ENCODE data around the gene CCNA1.

Gene CCNA1

GRCh38 chr13:36432106-36432544, at the start of gene CCNA1:
Gene CCNA1, plus strand, starts transcription at chr13:36432495. Its CDS starts 562 bp downstream, at chr13:36433057.
- TF ChIP-seq CTCF (IDR thresholded peaks at IDR 0.05; ENCODE audit: insufficient read depth, low read length, missing control alignments): no peak
- peak within 1 kb of the TSS; percentile 37 for H3K4me3 ChIP-seq (ENCODE audit: low read depth, low read length)
- no peak for DNase-seq (ENCODE audit: low read depth, low spot score)
- CTCF ChIA-PET: interaction anchor here (0.8 to 1.0 kb wide), 2 partner anchors 11 to 12 kb away, joined by 3 to 4 read pairs; no protein-coding TSS in a partner anchor
- POLR2A ChIA-PET: no interaction called here

DNA sequence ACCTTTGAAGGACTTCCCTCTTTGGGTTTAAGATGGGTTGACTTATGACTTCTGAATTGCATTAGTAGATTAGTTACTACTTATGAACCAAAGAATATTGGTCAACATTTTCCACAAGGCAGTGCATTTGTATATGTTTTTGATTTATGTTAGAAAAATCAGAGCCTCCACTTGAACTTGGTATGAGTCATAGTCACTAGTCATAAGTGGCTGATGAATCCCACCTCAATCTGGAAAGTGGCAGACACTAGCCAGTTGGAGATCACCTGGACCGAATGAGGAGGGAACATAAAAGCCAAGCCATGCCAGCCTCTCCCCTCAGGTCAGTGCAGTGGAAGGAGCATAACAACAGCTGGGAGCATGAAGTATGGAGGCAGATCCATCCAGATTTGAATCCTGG, 46.8 kb upstream of the CCNA1 start:
- no peak for TF ChIP-seq CTCF (IDR thresholded peaks at IDR 0.05; ENCODE audit: insufficient read depth, low read length, missing control alignments)
- ChIA-PET CTCF (interaction anchor here (0.6 to 1.0 kb wide), 3 partner anchors 11 to 58 kb away, joined by 3 to 4 read pairs (median 3); no protein-coding TSS in a partner anchor), POLR2A (no interaction called here)
- H3K4me3 ChIP-seq (ENCODE audit: low read depth, low read length): no peak overlapping the region
- no peak for DNase-seq (ENCODE audit: low read depth, low spot score)

DNA sequence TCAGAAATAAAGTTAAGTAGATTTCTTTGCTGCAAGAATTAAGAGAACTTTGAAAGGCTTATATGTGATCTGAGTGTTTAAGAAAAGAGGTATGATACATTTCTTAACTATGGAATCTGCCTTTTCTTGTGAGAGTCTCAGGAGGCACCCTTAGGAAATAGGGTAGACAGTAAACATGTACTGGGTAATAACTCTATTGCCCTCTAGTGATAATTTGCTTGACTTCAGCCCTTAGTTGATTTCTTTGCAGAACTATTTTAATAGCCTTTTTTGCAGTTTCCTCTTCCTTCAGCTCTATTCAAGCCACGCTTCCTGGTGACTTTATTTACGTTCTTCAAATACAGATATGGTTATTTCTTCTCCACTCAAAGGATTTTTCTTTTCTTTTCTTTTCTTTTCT, 37.0 kb upstream of the CCNA1 start:
- peak; percentile 55 for DNase-seq (ENCODE audit: low read depth, low spot score)
- H3K4me3 ChIP-seq (ENCODE audit: low read depth, low read length): no peak overlapping the region
- peak; percentile 27 for TF ChIP-seq CTCF (IDR thresholded peaks at IDR 0.05; ENCODE audit: insufficient read depth, low read length, missing control alignments)
- ChIA-PET CTCF (interaction anchor here (0.7 to 6.5 kb wide), 17 partner anchors 14 to 418 kb away, joined by 3 to 88 read pairs (median 4); partner anchors contain the start of genes CCDC169 and SPART), POLR2A (no interaction called here)

GRCh38 chr13:36405151-36405550, 27.1 kb upstream of the CCNA1 start:
- ChIA-PET POLR2A (no interaction called here), CTCF (interaction anchor here (1.4 kb wide), 1 partner anchor 58 kb away, joined by 6 read pairs; the partner anchor contains the start of gene SPART)

GRCh38 chr13:36412736-36413135, 19.6 kb upstream of the CCNA1 start:
- no peak for TF ChIP-seq CTCF (IDR thresholded peaks at IDR 0.05; ENCODE audit: insufficient read depth, low read length, missing control alignments)
- H3K4me3 ChIP-seq (ENCODE audit: low read depth, low read length): no peak overlapping the region
- CTCF ChIA-PET: no interaction called here
- no peak for DNase-seq (ENCODE audit: low read depth, low spot score)
- POLR2A ChIA-PET: interaction anchor here (0.5 kb wide), 1 partner anchor 35 kb away, joined by 3 read pairs; no protein-coding TSS in a partner anchor

More at GRCh38 chr13:36405151-36405550, 27.1 kb upstream of the CCNA1 start:
- no peak for TF ChIP-seq CTCF (IDR thresholded peaks at IDR 0.05; ENCODE audit: insufficient read depth, low read length, missing control alignments)
- no peak for DNase-seq (ENCODE audit: low read depth, low spot score)
- no peak overlapping the region for H3K4me3 ChIP-seq (ENCODE audit: low read depth, low read length)

DNA sequence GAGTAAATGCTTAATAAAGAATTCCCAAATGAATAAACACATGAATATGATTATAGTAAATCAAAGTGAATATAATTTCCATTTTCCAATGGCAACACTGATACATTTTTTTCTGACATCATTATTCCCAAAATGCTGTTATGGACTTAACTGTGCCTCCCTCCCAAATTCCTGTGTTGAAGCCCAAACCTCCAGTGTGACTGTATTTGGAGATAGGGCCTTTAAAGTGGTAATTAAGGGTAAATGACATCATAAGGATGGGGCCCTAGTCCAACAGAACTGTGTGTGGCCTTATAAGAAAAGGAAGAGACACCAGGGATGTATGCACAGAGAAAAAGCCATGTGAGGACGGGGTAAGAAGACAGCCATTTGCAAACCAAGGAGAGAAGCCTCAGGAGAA, 19.1 kb upstream of the CCNA1 start:
- ChIA-PET CTCF (no interaction called here), POLR2A (interaction anchor here (0.5 kb wide), 1 partner anchor 36 kb away, joined by 3 read pairs; no protein-coding TSS in a partner anchor)
- no peak overlapping the region for H3K4me3 ChIP-seq (ENCODE audit: low read depth, low read length)
- no peak for DNase-seq (ENCODE audit: low read depth, low spot score)
- TF ChIP-seq CTCF (IDR thresholded peaks at IDR 0.05; ENCODE audit: insufficient read depth, low read length, missing control alignments): no peak
